ENCODE measurements around the gene TTC7B. TPM values are rescaled to one million over a fixed set of nuclear protein-coding genes. Genes with fewer than 3 reads are reported as not detected.

Gene TTC7B
- total RNA-seq, 1 experiment from 2014 or later, result 70.6 TPM

GRCh38 chr14:90557516-90557915 lies 258.7 kb downstream of the TTC7B start:
- ChIA-PET RAD21 (ENCODE audit: low non-redundant PET in 1 of 2, low total read pairs in 2 of 2, uncharacterized antibody in 2 of 2, unreplicated experiment in 2 of 2) (no interaction called here), CTCF (no interaction called here), POLR2A (no interaction called here)
- no peaks in the 10 kb centered on the region for H3K36me3 ChIP-seq (ENCODE audit: control insufficient read depth in 1 of 2, insufficient read depth in 2 of 2, low read length in 2 of 2)
- H2AFZ ChIP-seq (ENCODE audit: low read depth, low read length, poor library complexity, severe bottlenecking), result no peak overlapping the region
- no peak for DNase-seq (ENCODE audit: low read depth, low spot score)
- H3K4me2 ChIP-seq (ENCODE audit: low read length), result no peak overlapping the region
- no TSS peak for BruUV-seq (replicated peaks)
- H3K27ac ChIP-seq (ENCODE audit: low read depth, low read length), result no peak overlapping the region
- H3K9me2 ChIP-seq (ENCODE audit: insufficient read depth), result no peaks in the 10 kb centered on the region
- H3K4me1 ChIP-seq (ENCODE audit: control insufficient read depth in 1 of 2, insufficient read depth in 2 of 2, low read length in 2 of 2), result no peaks in the 10 kb centered on the region
- no peak overlapping the region for H3K4me3 ChIP-seq (replicated peaks in 1 of 2; ENCODE audit: low read depth in 1 of 2, low read length in 2 of 2)
- no peak overlapping the region for H3K9ac ChIP-seq (ENCODE audit: low read length)
- H3K9me3 ChIP-seq (ENCODE audit: control insufficient read depth in 1 of 2, insufficient read depth in 1 of 2, low read depth in 1 of 2, low read length in 2 of 2), result no peaks in the 10 kb centered on the region
- H3K79me2 ChIP-seq (ENCODE audit: insufficient read depth, low read length), result no peaks in the 10 kb centered on the region
- intact Hi-C loops (cut with micrococcal nuclease), result no loop called here
- TF ChIP-seq TCF7L2 (IDR thresholded peaks at IDR 0.05; ENCODE audit: borderline replicate concordance, extremely low read depth, insufficient read depth, insufficient read length) (no peak), ATF3 (IDR thresholded peaks at IDR 0.05) (no peak)
- no peak for ATAC-seq
- H3K27me3 ChIP-seq (ENCODE audit: insufficient read depth, low read length), result no peaks in the 10 kb centered on the region
- no peaks in the 10 kb centered on the region for H4K20me1 ChIP-seq (ENCODE audit: insufficient read depth)

GRCh38 chr14:90556666-90557450 lies 259.4 kb downstream of the TTC7B start:
- H3K4me3 ChIP-seq (replicated peaks in 1 of 2; ENCODE audit: low read depth in 1 of 2, low read length in 2 of 2), result no peak overlapping the region
- H3K9me2 ChIP-seq (ENCODE audit: insufficient read depth), result no peaks in the 10 kb centered on the region
- ChIA-PET RAD21 (ENCODE audit: low non-redundant PET in 1 of 2, low total read pairs in 2 of 2, uncharacterized antibody in 2 of 2, unreplicated experiment in 2 of 2) (no interaction called here), POLR2A (no interaction called here), CTCF (no interaction called here)
- H3K4me1 ChIP-seq (ENCODE audit: control insufficient read depth in 1 of 2, insufficient read depth in 2 of 2, low read length in 2 of 2), result no peaks in the 10 kb centered on the region
- H3K27me3 ChIP-seq (ENCODE audit: insufficient read depth, low read length), result no peaks in the 10 kb centered on the region
- H2AFZ ChIP-seq (ENCODE audit: low read depth, low read length, poor library complexity, severe bottlenecking), result no peak overlapping the region
- no peaks in the 10 kb centered on the region for H3K36me3 ChIP-seq (ENCODE audit: control insufficient read depth in 1 of 2, insufficient read depth in 2 of 2, low read length in 2 of 2)
- no peaks in the 10 kb centered on the region for H3K9me3 ChIP-seq (ENCODE audit: control insufficient read depth in 1 of 2, insufficient read depth in 1 of 2, low read depth in 1 of 2, low read length in 2 of 2)
- TF ChIP-seq ZFX (IDR thresholded peaks at IDR 0.05), result no peak
- no peak for TF ChIP-seq RAD21 (IDR thresholded peaks at IDR 0.05; ENCODE audit: low read depth)
- no peak for TF ChIP-seq YY1 (IDR thresholded peaks at IDR 0.05; ENCODE audit: extremely low read depth, insufficient replicate concordance, low read depth, low read length)
- no peak for TF ChIP-seq SIN3A (IDR thresholded peaks at IDR 0.05; ENCODE audit: low read depth)
- no peak for TF ChIP-seq ATF3 (IDR thresholded peaks at IDR 0.05)
- no peak for TF ChIP-seq ELF1 (IDR thresholded peaks at IDR 0.05; ENCODE audit: borderline replicate concordance, low read depth)
- TF ChIP-seq CEBPB (IDR thresholded peaks at IDR 0.05; ENCODE audit: low read depth), result no peak
- TF ChIP-seq MAX (IDR thresholded peaks at IDR 0.05), result no peak
- no peak for TF ChIP-seq TCF7L2 (IDR thresholded peaks at IDR 0.05; ENCODE audit: borderline replicate concordance, extremely low read depth, insufficient read depth, insufficient read length)
- TF ChIP-seq SP1 (IDR thresholded peaks at IDR 0.05; ENCODE audit: low read depth), result no peak
- TF ChIP-seq SRF (IDR thresholded peaks at IDR 0.05; ENCODE audit: low read depth), result no peak
- TF ChIP-seq CBX3 (IDR thresholded peaks at IDR 0.05; ENCODE audit: low read depth), result no peak
- ATAC-seq, result no peak
- BruUV-seq (replicated peaks), result no TSS peak
- no peak overlapping the region for H3K9ac ChIP-seq (ENCODE audit: low read length)
- intact Hi-C loops (cut with micrococcal nuclease), result no loop called here
- DNase-seq (ENCODE audit: low read depth, low spot score), result no peak
- H3K79me2 ChIP-seq (ENCODE audit: insufficient read depth, low read length), result no peaks in the 10 kb centered on the region
- H3K27ac ChIP-seq (ENCODE audit: low read depth, low read length), result no peak overlapping the region
- no peak overlapping the region for H3K4me2 ChIP-seq (ENCODE audit: low read length)
- no peaks in the 10 kb centered on the region for H4K20me1 ChIP-seq (ENCODE audit: insufficient read depth)
